Brain microvascular endothelial cell (primary cell): ENCODE measurements around the gene KDM4F.

ENCODE experiments used
- DNase-seq: peaks from one replicate; pipeline ENCODE4 v3.0.0-alpha.2; 2020
- H3K27ac ChIP-seq: fragments of 250-450 bp; sonication (Bioruptor Pico); 2 replicates; pipeline ENCODE4 v1.5.1; 2020; ENCODE audit warnings: mild to moderate bottlenecking, moderate library complexity
- H3K27me3 ChIP-seq: fragments of 250-450 bp; sonication (Bioruptor Pico); replicated peaks from 2 replicates; pipeline ENCODE4 v1.5.1; 2020; ENCODE audit warnings: mild to moderate bottlenecking
- H3K36me3 ChIP-seq: fragments of 250-450 bp; sonication (Bioruptor Pico); replicated peaks from 2 replicates; pipeline ENCODE4 v1.5.1; 2020; ENCODE audit warnings: mild to moderate bottlenecking
- H3K4me3 ChIP-seq: 2 replicates; pipeline ENCODE4 v1.5.1; 2011; ENCODE audit warnings: low read depth, mild to moderate bottlenecking, control low read depth, low read length, moderate library complexity
- CTCF ChIP-seq: IDR thresholded peaks from 2 replicates; pipeline ENCODE4 v1.5.1; 2011; ENCODE audit warnings: low read depth, mild to moderate bottlenecking, moderate library complexity, low read length, control low read depth, inconsistent platforms; ENCODE audit errors: missing control alignments
- in situ Hi-C: cut with HindIII; loops from 2 replicates; pipeline ENCODE4 v1.10.0; 2017; ENCODE audit warnings: low sequenced_read_pairs, low pct_ligation_motif_present

KDM4F gene

GRCh38 chr11:95091663-95092180, 42.5 kb downstream of the KDM4F start:
- Histone ChIP-seq H3K27ac (no peak overlapping the region), H3K4me3 (no peak overlapping the region), H3K36me3 (no peaks in the 10 kb centered on the region), H3K27me3 (no peaks in the 10 kb centered on the region)
- no peak for DNase-seq
- in situ Hi-C loops, result no loop called here
- TF ChIP-seq CTCF, result no peak

DNA sequence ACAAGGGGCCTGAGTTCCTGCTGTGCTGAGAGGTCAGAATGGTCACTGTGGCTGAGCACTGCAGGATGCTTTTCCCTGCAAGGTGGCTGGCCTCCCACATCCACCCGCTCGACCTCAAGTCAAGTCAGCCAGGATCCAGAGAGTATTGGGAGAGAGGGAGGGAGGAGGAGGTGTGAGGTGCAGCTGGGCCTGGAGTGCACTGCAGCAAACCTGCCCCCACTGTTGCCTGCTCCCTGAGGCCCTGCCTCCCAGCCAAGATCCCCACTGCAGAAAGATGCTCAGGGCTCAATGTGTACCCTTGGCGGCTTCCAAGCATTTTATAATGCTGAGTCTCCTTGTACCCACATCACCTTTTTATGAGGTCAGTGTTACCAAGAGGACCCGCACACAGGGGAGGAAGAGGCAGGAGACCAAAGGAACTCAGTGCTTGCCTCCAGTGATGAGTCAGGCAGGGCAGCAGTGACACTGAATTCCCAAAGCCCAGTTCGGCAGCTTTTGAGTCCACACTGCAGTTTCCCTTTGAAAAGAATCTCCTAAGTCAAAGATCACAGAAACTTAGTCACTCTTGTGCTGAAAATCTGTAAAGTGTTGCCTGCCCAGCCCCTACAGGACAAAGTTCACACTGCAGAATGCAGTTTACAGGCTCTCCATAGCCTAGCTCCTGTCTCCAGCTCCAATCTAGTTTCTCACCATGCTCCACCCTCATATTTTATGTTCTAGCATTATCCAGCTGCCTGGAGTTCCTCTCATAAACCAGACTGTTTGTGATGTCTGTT, 43.5 kb downstream of the KDM4F start:
- peak; percentile 72 for DNase-seq
- in situ Hi-C loops, result no loop called here

GRCh38 chr11:95093548-95093947, 44.3 kb downstream of the KDM4F start:
- no peaks in the 10 kb centered on the region for H3K36me3 ChIP-seq
- H3K4me3 ChIP-seq, result no peak overlapping the region
- in situ Hi-C loops, result no loop called here
- no peak for TF ChIP-seq CTCF
- H3K27me3 ChIP-seq, result no peaks in the 10 kb centered on the region
- peak overlapping the region; percentile 6 for H3K27ac ChIP-seq
- DNase-seq, result no peak

More for the DNA sequence above, 43.5 kb downstream of the KDM4F start:
- Histone ChIP-seq H3K27me3 (no peaks in the 10 kb centered on the region), H3K4me3 (no peak overlapping the region), H3K27ac (peak overlapping the region; percentile 6), H3K36me3 (no peaks in the 10 kb centered on the region)
- peak; percentile 74 for TF ChIP-seq CTCF

- in situ Hi-C loops, result no loop called here
Observed at GRCh38 chr11:95095858-95096587, 46.8 kb downstream of the KDM4F start.

GRCh38 chr11:95097209-95097608, 48.0 kb downstream of the KDM4F start:
- Histone ChIP-seq H3K36me3 (no peaks in the 10 kb centered on the region), H3K27ac (no peak overlapping the region), H3K4me3 (no peak overlapping the region), H3K27me3 (no peaks in the 10 kb centered on the region)
- no peak for DNase-seq
- in situ Hi-C loops, result no loop called here
- no peak for TF ChIP-seq CTCF

More at GRCh38 chr11:95095858-95096587, 46.8 kb downstream of the KDM4F start:
- DNase-seq, result no peak
- peak overlapping the region; percentile 4 for H3K4me3 ChIP-seq
- H3K27me3 ChIP-seq, result no peaks in the 10 kb centered on the region
- no peaks in the 10 kb centered on the region for H3K36me3 ChIP-seq
- H3K27ac ChIP-seq, result peak overlapping the region; percentile 63
- TF ChIP-seq CTCF, result no peak
